ENCODE results near the gene POLR2C. TPM values are rescaled to one million over a fixed set of nuclear protein-coding genes. Genes with fewer than 3 reads are reported as not detected.
A peak's percentile ranks its signal among the peaks of the same experiment; 100 is the strongest.

POLR2C gene
- total and polyA plus RNA-seq, 2 of the 13 experiments (the other 11 are each of a cell fraction or from before 2014, with no cell fraction given), result 104 to 216 TPM

GRCh38 chr16:57462209-57462977 lies at the start of gene POLR2C (continued):
- TF ChIP-seq ZFP91 (CRISPR knock-in tag; IDR thresholded peaks at IDR 0.05; ENCODE audit: borderline replicate concordance), result peak; percentile 92
- TF ChIP-seq HOXA3 (CRISPR knock-in tag; IDR thresholded peaks at IDR 0.05), result peak; percentile 98
- peak; percentile 99 for TF ChIP-seq ELF1 (CRISPR knock-in tag; IDR thresholded peaks at IDR 0.05)
- peak; percentile 98 for TF ChIP-seq IRF2 (CRISPR knock-in tag; IDR thresholded peaks at IDR 0.05)
- peak; percentile 97 for TF ChIP-seq ZSCAN21 (CRISPR knock-in tag; IDR thresholded peaks at IDR 0.05; ENCODE audit: borderline replicate concordance)
- TF ChIP-seq ZNF777 (CRISPR knock-in tag; IDR thresholded peaks at IDR 0.05), result peak; percentile 54; the same call in 1 of the 2 replicates
- TF ChIP-seq ZNF430 (CRISPR knock-in tag; IDR thresholded peaks at IDR 0.05), result peak; percentile 67; the same call in 1 of the 2 replicates
- TF ChIP-seq NFRKB (IDR thresholded peaks at IDR 0.05), result no peak
- no peak; the same call in 1 of the 2 replicates for TF ChIP-seq CHD2 (IDR thresholded peaks at IDR 0.05; ENCODE audit: low read depth, low read length)
- TF ChIP-seq RFXAP (CRISPR knock-in tag; IDR thresholded peaks at IDR 0.05; ENCODE audit: borderline replicate concordance), result peak; percentile 96
- no peak for TF ChIP-seq PRMT3 (CRISPR knock-in tag; IDR thresholded peaks at IDR 0.05; ENCODE audit: borderline replicate concordance, low read depth)
- peak; percentile 78 for TF ChIP-seq MAX (IDR thresholded peaks at IDR 0.05)
- TF ChIP-seq ZNF75D (CRISPR knock-in tag; IDR thresholded peaks at IDR 0.05; ENCODE audit: borderline replicate concordance), result no peak
- TF ChIP-seq TGIF2 (CRISPR knock-in tag; IDR thresholded peaks at IDR 0.05), result no peak; the same call in 1 of the 2 replicates
- TF ChIP-seq ZNF782 (CRISPR knock-in tag; IDR thresholded peaks at IDR 0.05; ENCODE audit: borderline replicate concordance), result peak; percentile 92; the same call in 1 of the 2 replicates
- TF ChIP-seq ZNF713 (CRISPR knock-in tag; IDR thresholded peaks at IDR 0.05), result peak; percentile 64; the same call in 1 of the 2 replicates
- peak; percentile 96 for TF ChIP-seq ZNF331 (CRISPR knock-in tag; IDR thresholded peaks at IDR 0.05)
- TF ChIP-seq ZBTB14 (CRISPR knock-in tag; IDR thresholded peaks at IDR 0.05), result 0 out of 2 replicates have a peak, but pooled peaks have one; percentile 44
- 0 out of 2 replicates have a peak, but pooled peaks have one; percentile 77 for TF ChIP-seq ETS1 (CRISPR knock-in tag; IDR thresholded peaks at IDR 0.05)
- TF ChIP-seq SP1 (IDR thresholded peaks at IDR 0.05), result no peak
- TF ChIP-seq SP1 (CRISPR knock-in tag; IDR thresholded peaks at IDR 0.05), result peak; percentile 70
- no peak for TF ChIP-seq HOXA9 (CRISPR knock-in tag; IDR thresholded peaks at IDR 0.05; ENCODE audit: borderline replicate concordance)
- peak; percentile 66; the same call in 1 of the 2 replicates for TF ChIP-seq SIX1 (CRISPR knock-in tag; IDR thresholded peaks at IDR 0.05; ENCODE audit: borderline replicate concordance)
- peak; percentile 100 for TF ChIP-seq ZNF574 (CRISPR knock-in tag; IDR thresholded peaks at IDR 0.05)
